Middle frontal gyrus (tissue), 1 donor: ENCODE results near the gene RCOR2.
"Not testable (repeated sequence)": the region's sequence is repeated elsewhere in the genome, so short reads cannot be mapped to it uniquely, and the experiment has no call there.

ENCODE experiments used
- DNase-seq: peaks from one replicate; pipeline ENCODE4 v3.0.0-alpha.2; 2015; ENCODE audit warnings: low spot score; ENCODE audit errors: extremely low spot score

The RCOR2 gene

GRCh38 chr11:63879598-63880402 is 37.2 kb downstream of the RCOR2 start:
- DNase-seq = no peak

GRCh38 chr11:63877658-63878241 is 39.2 kb downstream of the RCOR2 start:
- no peak for DNase-seq

- no peak for DNase-seq
Measured at GRCh38 chr11:63876616-63877015, 40.3 kb downstream of the RCOR2 start.

- no peak for DNase-seq
Measured at GRCh38 chr11:63875506-63876065, 41.4 kb downstream of the RCOR2 start.

- no peak for DNase-seq
Measured at GRCh38 chr11:63874511-63874910, 42.5 kb downstream of the RCOR2 start.

- no peak for DNase-seq
Measured at GRCh38 chr11:63873311-63873710, 43.7 kb downstream of the RCOR2 start.

- DNase-seq = no peak
Measured at GRCh38 chr11:63872800-63873197, 44.2 kb downstream of the RCOR2 start.

GRCh38 chr11:63871962-63872799 is 44.8 kb downstream of the RCOR2 start:
- DNase-seq = peak; percentile 62

- DNase-seq = no peak
Measured at GRCh38 chr11:63870351-63871140, 46.4 kb downstream of the RCOR2 start.

GRCh38 chr11:63869683-63870082 is 47.3 kb downstream of the RCOR2 start:
- DNase-seq = no peak

- DNase-seq = no peak
Measured at GRCh38 chr11:63869171-63869591, 47.8 kb downstream of the RCOR2 start.

GRCh38 chr11:63868399-63869064 is 48.4 kb downstream of the RCOR2 start:
- no peak for DNase-seq

- no peak for DNase-seq
Measured at GRCh38 chr11:63867511-63867910, 49.5 kb downstream of the RCOR2 start.

- no peak for DNase-seq
Measured at GRCh38 chr11:63866211-63866610, 50.8 kb downstream of the RCOR2 start.

GRCh38 chr11:63863620-63864019 is 53.3 kb downstream of the RCOR2 start:
- DNase-seq = not testable (repeated sequence)

GRCh38 chr11:63862923-63863322 is 54.0 kb downstream of the RCOR2 start:
- DNase-seq = no peak
